Stimulated activated CD4-positive, alpha-beta T cell treated with anti-CD3 and anti-CD28 coated beads, Interleukin-15, amount 100 ng/mL, for 24 hours (primary cell): ENCODE measurements around the gene CDCA4.

ENCODE experiments used
- DNase-seq: peaks from one replicate; pipeline ENCODE4 v3.0.0-alpha.2; 2020

Gene CDCA4

GRCh38 chr14:105011312-105011990 is 9.4 kb downstream of the CDCA4 start:
- DNase-seq = no peak

- no peak for DNase-seq
Measured at GRCh38 chr14:105010891-105011291, 10.0 kb downstream of the CDCA4 start.

DNA sequence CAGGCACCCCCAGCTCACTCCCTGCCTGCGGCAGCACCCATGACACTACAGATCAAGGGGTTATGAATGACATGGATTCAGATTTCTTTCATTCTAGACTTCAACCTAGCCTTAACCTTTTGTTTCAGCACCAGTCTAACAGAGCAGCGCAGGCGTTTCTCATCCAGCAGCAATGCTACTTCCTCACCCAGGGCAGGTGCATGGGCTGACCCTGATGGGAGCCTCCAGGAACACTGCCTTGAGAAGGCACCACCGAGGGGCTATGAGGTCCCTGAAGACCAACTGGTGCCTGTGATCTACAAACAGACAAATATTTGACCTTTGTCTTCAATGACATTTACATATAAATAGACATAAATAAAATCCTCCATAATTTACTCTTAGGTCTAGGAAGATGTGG is 10.8 kb downstream of the CDCA4 start:
- DNase-seq = no peak

DNA sequence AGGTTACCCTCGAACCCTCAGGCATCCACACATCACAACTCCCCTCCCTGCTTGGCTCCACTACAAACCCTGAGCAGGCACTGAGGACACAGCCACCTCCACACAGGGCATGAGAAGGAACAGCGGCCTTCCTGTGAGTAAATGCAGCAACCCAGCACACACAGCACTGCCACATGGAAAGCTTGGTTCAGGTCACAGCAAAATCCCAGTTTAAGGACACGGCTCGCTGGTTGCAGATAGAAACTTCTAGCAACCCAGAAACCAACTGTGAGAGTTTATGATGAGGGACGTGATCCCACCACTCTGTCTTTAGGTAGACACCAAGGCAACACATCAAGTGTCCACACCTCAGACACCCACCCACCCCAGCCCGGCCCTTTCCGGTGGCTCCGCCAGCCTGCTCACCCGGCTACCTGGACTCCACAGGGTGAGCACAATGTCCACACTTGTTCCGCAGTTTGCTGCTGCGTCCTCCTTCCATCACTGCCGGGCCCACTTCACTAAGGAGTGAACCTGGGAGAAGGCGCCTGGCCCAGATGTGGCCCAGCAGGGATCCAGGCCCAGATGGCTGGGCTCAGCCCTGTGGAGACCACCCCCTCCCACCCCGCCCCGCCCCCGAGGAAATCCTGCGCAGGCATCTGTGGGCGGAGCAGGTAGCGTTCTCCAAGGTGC is 13.2 kb downstream of the CDCA4 start:
- DNase-seq = no peak

GRCh38 chr14:105006831-105007592 is 13.9 kb downstream of the CDCA4 start:
- no peak for DNase-seq

DNA sequence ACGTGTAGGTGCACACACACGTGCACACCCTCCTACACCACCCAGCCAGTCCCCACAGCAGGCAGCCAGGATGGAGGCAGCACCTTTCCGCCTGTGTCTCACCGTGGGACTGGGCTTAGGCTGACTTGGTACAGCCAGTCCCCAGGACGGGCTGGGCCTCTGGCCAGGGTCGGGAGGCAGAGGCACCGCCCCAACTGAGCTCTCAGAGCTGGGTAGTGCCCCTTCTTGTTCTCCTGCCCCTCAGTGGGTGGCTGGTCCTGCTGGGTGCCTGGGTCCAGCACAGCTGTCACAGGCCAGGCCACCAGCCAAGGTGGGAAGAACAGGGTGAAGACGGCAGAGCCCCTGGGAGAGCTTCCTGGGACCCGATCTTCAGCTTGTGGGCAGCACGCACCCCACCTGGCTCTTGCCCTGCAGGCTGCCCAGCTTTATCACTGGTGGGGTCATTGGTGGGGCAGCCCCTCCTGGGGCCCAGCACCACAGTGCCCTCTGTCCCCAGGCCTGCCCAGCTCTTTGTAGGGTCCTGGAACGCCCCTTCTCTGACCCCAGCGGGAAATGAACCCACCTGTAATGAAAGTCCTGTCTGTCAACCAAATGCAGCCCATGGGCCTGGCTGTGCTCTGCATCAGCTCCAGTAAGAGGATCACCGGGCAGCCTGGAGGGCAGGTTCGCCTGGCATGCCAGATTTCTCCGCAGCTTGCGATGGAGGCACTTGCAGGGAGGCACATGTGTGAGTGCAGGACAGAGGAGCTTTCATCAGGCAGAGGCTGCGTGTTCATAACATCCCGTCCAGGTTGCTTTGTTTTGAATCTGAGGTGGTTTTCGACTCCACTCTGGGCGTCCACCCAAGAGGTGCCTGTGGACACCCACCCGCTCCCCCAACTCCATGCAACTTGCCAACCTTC is 14.7 kb downstream of the CDCA4 start:
- DNase-seq = no peak

DNA sequence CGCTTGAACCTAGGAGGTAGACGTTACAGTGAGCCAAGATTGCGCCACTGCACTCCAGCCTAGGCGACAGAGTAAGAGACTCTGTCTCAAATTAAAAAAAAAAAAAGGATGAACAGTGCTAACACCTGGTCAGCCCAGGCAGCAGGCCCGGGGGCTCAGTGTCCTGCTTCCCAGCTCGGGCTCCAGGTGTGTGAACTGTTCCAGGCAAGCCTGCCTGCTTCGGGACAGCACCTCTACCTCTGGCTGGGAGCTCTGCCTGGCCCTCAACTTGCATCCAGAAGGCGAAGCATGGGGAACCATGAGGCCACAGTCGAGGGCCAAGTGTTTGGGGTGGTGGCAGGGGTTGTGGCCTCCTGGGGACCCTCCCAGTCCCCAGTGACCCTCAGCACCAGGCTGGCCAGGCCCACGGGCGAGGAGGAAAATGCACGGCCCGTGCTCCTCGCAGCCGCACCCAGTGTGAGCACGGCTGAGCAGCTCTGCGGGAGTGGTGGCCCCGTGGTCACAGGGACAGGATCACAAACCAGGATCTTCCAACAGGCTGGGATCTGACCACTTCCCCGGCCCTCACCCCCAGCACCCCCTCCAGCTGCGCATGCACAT is 15.5 kb downstream of the CDCA4 start:
- no peak for DNase-seq

- DNase-seq = no peak
Measured at GRCh38 chr14:104999361-104999760, 21.5 kb downstream of the CDCA4 start.

DNA sequence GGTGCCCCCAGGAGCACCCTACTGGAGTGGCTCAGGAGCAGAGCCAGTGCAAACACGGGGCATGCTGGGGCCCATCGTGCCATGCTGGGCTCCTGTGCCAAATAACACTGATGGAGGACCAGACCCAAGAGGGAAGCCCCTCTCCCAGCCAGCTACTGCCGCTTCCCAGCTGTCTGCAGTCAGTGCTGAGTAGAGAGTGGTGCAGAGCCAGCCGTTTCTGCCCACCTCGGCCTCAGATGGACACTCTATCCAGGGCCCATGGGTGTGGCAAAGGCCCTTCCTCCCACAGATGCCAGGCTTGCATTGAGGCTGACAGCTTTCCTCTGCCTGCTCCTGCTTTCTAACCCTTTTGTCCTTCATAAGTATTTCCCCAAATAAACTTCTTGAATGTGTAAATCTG is 22.1 kb downstream of the CDCA4 start:
- DNase-seq = no peak

- DNase-seq = no peak
Measured at GRCh38 chr14:104996483-104996882, 24.4 kb downstream of the CDCA4 start.

DNA sequence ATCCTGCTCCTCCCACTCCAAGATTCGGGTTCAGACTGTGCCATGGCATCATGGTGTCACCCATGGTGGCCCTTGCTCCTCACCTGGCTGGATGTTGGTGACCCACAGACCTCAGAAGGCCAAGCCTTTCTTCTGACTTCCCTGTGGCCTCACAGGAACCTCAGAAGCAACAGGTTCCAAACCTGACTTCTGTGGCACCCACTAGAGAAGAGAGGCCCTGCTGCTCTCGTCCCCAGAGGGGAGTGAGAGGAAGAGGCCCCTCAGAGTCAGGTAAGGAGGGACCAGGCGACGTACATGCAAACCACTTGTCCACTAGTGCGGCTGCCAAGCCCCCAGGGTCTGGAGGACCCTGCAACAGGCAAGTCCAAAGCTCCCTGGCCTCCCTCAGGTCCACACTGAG is 24.9 kb downstream of the CDCA4 start:
- no peak for DNase-seq

DNA sequence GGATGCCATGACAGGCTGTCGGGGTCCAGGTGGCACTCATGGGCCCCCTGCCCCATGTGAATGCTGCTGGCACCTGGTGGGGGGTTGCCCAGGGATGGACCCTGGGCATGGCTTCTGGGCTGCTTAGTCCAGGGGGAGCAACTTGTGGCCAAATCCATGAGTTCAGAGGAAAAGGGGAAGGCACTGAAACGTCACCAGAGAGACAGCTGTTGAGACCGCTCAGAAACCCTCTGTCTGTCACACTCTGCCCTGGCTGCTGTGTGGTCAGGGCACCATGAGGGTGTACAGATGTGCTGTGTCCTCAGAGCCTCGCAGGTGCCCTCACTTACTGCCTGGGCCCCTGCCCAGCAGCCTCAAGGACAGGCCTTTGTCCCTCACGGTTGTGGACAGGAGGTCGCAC is 25.9 kb downstream of the CDCA4 start:
- DNase-seq = no peak

GRCh38 chr14:104993808-104994591 is 26.9 kb downstream of the CDCA4 start:
- DNase-seq = no peak

GRCh38 chr14:104993306-104993705 is 27.6 kb downstream of the CDCA4 start:
- DNase-seq = no peak

GRCh38 chr14:104992501-104992900 is 28.4 kb downstream of the CDCA4 start:
- no peak for DNase-seq

- no peak for DNase-seq
Measured at GRCh38 chr14:104991896-104992230, 29.0 kb downstream of the CDCA4 start.

DNA sequence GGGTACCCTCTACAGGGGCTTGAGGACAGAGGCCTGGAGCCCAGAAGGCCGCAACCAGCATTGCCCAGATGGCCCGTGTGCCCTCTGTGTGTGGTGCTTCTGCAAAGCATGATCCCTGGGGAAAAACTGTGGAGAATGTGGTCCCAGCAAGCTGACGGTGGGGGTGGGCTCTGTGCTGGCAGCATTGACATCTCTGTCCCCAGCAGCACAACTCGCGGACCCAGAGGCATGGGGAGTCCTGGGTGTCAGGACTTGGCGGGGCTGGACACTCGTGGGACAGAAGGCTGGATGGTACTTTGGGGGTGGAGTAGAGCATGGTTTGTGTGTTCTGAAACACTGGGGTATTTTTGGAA is 31.0 kb downstream of the CDCA4 start:
- no peak for DNase-seq

- no peak for DNase-seq
Measured at GRCh38 chr14:104989236-104989950, 31.5 kb downstream of the CDCA4 start.

DNA sequence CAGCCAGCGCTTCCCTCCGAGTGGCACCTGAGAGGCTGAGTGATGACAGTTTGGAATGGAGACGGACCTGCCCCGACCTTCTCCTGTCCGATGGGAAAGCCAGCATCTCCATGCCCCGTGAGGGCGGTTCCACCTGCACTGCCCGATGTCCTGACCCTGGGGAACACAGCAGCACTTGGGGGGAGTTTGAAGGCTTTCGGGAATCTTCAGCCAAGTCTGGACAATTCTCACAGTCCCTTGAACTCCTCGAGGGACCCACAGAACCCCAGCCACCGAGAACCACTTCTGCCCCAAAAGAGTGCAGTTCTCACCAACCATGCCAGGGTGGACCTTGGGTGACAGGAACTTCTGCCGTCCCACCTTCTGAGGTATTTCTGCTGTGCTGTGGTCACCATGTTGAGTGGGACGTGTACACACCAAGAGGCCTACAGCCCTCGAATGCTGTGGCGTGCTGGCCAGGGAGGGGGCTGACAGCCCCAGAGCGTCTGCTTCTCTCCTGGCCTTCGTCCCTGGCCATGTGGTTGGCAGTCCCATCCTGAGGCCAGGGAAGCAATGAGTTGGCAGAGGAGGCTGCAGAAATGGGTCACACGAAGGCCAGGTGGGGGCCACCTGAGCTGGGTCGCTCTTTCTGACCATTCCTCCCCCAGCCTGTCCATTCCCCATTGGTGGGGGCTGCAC is 34.3 kb downstream of the CDCA4 start:
- DNase-seq = no peak

DNA sequence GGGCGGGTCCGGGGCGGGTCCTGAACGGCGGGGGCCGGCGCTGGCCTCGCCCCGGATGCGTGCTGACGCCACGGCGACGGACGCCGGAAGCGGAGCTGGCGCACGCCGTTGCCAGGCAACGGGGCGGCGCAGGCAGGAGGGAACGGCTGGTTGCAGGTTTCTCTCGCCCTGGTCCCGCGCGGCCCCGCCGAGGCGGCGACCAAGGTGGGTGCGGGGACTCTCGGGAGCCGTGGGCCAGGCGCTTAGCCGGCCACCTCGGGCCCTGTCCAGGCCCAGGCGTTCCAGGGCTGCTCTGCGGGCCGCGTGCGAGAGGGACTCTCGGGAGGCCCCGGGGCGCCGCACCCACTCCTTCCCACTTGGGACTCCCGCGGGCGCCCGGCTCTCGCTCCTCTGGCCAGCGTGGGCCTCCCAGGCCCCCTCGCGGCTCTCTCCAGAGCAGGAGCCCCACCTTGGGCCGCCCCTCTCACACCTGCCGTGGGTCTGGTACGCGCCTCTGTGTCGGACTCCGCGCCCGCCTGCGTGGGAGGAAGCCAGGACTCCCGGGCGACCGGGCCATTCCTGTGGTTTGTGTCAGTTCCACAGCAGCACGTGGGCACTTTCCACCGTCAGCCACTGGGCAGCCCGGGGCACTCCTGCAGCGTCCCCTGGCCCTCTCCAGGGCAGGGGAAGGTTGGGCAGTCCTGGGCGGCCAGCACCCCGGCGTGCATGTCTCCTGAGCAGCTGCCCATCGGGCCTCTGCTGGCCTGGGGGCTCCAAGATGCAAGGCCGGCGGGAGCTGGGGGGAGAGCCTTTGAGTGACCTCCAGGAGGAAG is 35.0 kb downstream of the CDCA4 start, which contains the start of gene CLBA1:
Gene CLBA1, plus strand, starts transcription at position 114 of the 812 bp plus-strand sequence. Its CDS starts 644 bp downstream, at position 758.
- DNase-seq = peak; percentile 90
